ENCODE measurements around the gene NRXN3.

The NRXN3 gene

GRCh38 chr14:79732911-79733655 is 1562.9 kb downstream of the NRXN3 start:
- no peak for TF ChIP-seq CTCF (IDR thresholded peaks at IDR 0.05; ENCODE audit: low read depth, low read length, missing control alignments)
- no peak overlapping the region for H3K4me3 ChIP-seq (ENCODE audit: low read depth, low read length)
- DNase-seq (ENCODE audit: low read depth): peak; percentile 13
- in situ Hi-C loops (cut with HindIII; ENCODE audit: low sequenced_read_pairs): no loop called here

DNA sequence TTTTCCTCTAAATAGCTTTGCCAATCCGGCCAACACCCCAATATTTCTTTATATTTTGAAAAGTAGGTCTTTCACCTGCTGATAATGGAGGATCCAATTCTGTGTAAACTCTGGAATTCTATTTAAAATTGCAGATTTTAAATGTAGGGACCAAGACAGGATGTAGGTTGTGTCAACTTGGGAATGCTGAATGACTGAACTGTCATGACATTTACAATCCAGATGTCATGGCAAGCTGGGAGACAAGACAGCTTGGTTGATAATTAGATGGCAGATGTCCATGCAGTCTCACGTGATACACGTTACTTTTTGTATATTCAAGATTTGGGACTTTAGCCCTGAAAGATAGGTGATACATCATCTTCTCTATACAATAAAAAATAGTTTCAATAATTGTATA is 1564.0 kb downstream of the NRXN3 start:
- H3K4me3 ChIP-seq (ENCODE audit: low read depth, low read length): no peak overlapping the region
- in situ Hi-C loops (cut with HindIII; ENCODE audit: low sequenced_read_pairs): no loop called here

DNA sequence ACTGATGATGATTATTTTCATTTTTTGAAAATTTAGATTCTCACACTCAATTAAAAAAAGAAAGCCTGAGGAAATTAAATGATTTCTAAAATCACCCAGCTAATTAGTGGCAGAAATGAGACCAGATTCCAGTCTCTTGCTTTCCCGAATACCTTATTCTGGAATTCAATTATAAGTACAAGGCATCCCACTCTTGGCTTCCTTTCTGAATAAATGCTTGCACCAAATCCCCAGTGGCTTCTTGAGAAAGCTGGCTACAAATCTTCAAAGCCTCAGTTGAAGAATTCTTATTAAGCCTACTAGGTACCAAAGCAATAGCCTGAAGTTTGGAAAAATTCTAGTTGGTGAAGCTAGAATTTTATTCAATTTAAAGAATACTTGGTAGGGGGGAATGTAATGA is 1564.5 kb downstream of the NRXN3 start:
- in situ Hi-C loops (cut with HindIII; ENCODE audit: low sequenced_read_pairs): no loop called here
- TF ChIP-seq CTCF (IDR thresholded peaks at IDR 0.05; ENCODE audit: low read depth, low read length, missing control alignments): no peak
- no peak for DNase-seq (ENCODE audit: low read depth)
- H3K4me3 ChIP-seq (ENCODE audit: low read depth, low read length): no peak overlapping the region

More for the DNA sequence above, 1564.0 kb downstream of the NRXN3 start:
- TF ChIP-seq CTCF (IDR thresholded peaks at IDR 0.05; ENCODE audit: low read depth, low read length, missing control alignments): no peak
- DNase-seq (ENCODE audit: low read depth): no peak

DNA sequence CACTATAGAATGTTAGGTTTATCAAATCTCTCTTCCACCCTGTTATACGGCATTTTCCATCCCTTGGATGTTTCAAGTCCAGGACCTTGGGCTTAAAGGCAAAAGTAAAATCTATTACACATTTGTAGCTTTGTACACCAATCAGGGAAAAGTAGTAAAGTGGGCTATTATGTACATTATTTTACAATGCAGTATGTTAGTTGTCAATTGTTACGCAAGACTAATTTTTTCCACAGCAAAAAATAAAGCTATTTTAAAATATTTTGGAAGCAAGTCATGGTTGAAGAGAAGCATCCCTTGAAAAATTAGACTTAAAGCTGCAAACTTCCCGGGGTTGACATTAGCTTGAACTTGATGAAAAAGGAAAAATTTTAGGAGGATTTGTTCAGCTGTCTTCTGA is 1564.9 kb downstream of the NRXN3 start:
- in situ Hi-C loops (cut with HindIII; ENCODE audit: low sequenced_read_pairs): no loop called here
- no peak for TF ChIP-seq CTCF (IDR thresholded peaks at IDR 0.05; ENCODE audit: low read depth, low read length, missing control alignments)
- H3K4me3 ChIP-seq (ENCODE audit: low read depth, low read length): no peak overlapping the region
- no peak for DNase-seq (ENCODE audit: low read depth)

GRCh38 chr14:79740066-79740601 is 1570.0 kb downstream of the NRXN3 start:
- no peak overlapping the region for H3K4me3 ChIP-seq (ENCODE audit: low read depth, low read length)
- no peak for TF ChIP-seq CTCF (IDR thresholded peaks at IDR 0.05; ENCODE audit: low read depth, low read length, missing control alignments)
- in situ Hi-C loops (cut with HindIII; ENCODE audit: low sequenced_read_pairs): no loop called here
- no peak for DNase-seq (ENCODE audit: low read depth)

- TF ChIP-seq CTCF (IDR thresholded peaks at IDR 0.05; ENCODE audit: low read depth, low read length, missing control alignments): no peak
- no peak overlapping the region for H3K4me3 ChIP-seq (ENCODE audit: low read depth, low read length)
- DNase-seq (ENCODE audit: low read depth): no peak
- in situ Hi-C loops (cut with HindIII; ENCODE audit: low sequenced_read_pairs): no loop called here
Observed at GRCh38 chr14:79742142-79742541, 1572.0 kb downstream of the NRXN3 start.

Measured in astrocyte of the cerebellum (primary cell).